ENCODE results near the gene PTPRT. TPM values are rescaled to one million over a fixed set of nuclear protein-coding genes. Genes with fewer than 3 reads are reported as not detected.

Gene PTPRT
- total RNA-seq, 4 donors from 2014 or later, result under 0.01 to 0.64 (median 0.40) TPM

DNA sequence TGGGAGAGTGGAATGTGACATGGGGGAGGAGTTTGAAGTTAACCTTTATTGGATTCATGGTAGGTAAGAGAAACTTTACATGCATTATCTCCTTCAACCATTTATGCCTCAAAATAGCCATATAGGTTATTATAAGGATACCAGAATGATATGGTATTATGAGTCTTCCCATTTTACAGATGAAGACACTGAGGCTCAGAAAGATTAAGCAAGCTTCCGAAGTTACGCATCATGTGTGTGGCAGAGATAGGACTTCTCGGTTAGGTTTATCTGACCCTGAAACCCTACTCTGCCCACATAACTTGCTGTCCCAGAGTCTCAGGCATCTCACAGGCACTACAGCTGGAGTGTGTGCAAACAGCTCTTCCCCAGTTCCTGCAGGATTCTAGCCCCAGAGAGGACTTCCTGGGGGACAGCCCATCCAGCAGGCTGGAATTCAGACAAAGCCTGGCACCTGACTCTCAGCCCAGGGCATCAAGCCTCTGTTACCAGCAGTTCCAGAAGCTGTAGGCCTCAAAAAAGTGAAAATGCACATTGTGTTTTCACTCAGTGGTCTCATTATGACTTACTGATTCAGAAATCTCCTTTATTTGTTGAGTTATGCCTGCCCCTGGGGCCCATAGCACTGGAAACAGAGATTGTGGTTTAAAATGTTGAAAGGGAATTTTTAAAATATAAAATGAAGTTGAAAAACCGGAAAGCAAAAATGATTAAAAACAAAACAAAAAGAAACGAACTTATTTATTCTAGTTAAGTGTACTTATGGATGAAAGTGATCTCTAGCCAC lies 1058.7 kb downstream of the PTPRT start:
- in situ Hi-C loops (cut with MboI; ENCODE audit: low pct_ligation_motif_present in 1 of 4, low pct_unique_long_range_greater_than_20kb in 1 of 4, low sequenced_read_pairs in 3 of 4), result no loop called here
- H3K4me1 ChIP-seq, result no peaks in the 10 kb centered on the region
- TF ChIP-seq POLR2A (IDR thresholded peaks at IDR 0.05), result no peak
- TF ChIP-seq POLR2AphosphoS5 (IDR thresholded peaks at IDR 0.05), result no peak
- TF ChIP-seq, protein P1, sequence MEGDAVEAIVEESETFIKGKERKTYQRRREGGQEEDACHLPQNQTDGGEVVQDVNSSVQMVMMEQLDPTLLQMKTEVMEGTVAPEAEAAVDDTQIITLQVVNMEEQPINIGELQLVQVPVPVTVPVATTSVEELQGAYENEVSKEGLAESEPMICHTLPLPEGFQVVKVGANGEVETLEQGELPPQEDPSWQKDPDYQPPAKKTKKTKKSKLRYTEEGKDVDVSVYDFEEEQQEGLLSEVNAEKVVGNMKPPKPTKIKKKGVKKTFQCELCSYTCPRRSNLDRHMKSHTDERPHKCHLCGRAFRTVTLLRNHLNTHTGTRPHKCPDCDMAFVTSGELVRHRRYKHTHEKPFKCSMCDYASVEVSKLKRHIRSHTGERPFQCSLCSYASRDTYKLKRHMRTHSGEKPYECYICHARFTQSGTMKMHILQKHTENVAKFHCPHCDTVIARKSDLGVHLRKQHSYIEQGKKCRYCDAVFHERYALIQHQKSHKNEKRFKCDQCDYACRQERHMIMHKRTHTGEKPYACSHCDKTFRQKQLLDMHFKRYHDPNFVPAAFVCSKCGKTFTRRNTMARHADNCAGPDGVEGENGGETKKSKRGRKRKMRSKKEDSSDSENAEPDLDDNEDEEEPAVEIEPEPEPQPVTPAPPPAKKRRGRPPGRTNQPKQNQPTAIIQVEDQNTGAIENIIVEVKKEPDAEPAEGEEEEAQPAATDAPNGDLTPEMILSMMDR (IDR thresholded peaks at IDR 0.05), result no peak
- TF ChIP-seq EP300 (IDR thresholded peaks at IDR 0.05; ENCODE audit: low read depth), result no peak
- no peak for DNase-seq
- WGBS, 2 donors (ENCODE audit: low coverage in 1 of 2), result 74 to 76% methylated on average over 5 of the region's 5 CpGs
- H3K36me3 ChIP-seq, result no peaks in the 10 kb centered on the region
- no peaks in the 10 kb centered on the region for H3K27me3 ChIP-seq
- no peak overlapping the region for H3K27ac ChIP-seq
- intact Hi-C loops (cut with DNase I; ENCODE audit: low total_unique reads), result no loop called here
- H3K4me3 ChIP-seq, result no peak overlapping the region
- no peaks in the 10 kb centered on the region for H3K9me3 ChIP-seq

DNA sequence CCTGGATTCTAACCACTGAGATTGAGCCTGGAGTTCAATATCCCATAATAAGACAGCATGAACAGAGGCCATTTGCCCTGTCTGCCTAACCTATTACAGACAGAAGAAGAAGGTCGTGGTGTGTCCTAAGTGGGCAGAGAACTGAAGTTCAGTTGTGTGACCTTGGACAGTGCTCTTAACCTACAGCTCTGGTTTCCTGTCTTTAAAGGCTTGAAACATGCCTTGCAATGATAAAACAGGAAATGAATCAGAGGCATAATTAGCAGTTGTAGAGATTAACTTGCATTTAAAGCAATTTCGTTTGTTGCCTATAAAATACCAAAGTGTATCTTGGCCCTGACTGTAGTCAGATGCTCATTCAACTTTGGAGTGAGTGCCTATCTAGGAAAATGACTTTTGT lies 1064.3 kb downstream of the PTPRT start:
- Histone ChIP-seq H3K4me1 (no peaks in the 10 kb centered on the region), H3K9me3 (no peaks in the 10 kb centered on the region), H3K27me3 (no peaks in the 10 kb centered on the region), H3K27ac (no peak overlapping the region), H3K4me3 (no peak overlapping the region), H3K36me3 (no peaks in the 10 kb centered on the region)
- in situ Hi-C loops (cut with MboI; ENCODE audit: low pct_ligation_motif_present in 1 of 4, low pct_unique_long_range_greater_than_20kb in 1 of 4, low sequenced_read_pairs in 3 of 4) (no loop called here), intact Hi-C loops (cut with DNase I; ENCODE audit: low total_unique reads) (no loop called here)
- TF ChIP-seq POLR2AphosphoS5 (IDR thresholded peaks at IDR 0.05), result no peak
- no peak for TF ChIP-seq EP300 (IDR thresholded peaks at IDR 0.05; ENCODE audit: low read depth)
- no peak for TF ChIP-seq POLR2A (IDR thresholded peaks at IDR 0.05)
- TF ChIP-seq, protein P1 (IDR thresholded peaks at IDR 0.05), result no peak
- 8% methylated on average over 2 of the region's 2 CpGs for WGBS, 2 donors (ENCODE audit: low coverage in 1 of 2)
- no peak for DNase-seq

DNA sequence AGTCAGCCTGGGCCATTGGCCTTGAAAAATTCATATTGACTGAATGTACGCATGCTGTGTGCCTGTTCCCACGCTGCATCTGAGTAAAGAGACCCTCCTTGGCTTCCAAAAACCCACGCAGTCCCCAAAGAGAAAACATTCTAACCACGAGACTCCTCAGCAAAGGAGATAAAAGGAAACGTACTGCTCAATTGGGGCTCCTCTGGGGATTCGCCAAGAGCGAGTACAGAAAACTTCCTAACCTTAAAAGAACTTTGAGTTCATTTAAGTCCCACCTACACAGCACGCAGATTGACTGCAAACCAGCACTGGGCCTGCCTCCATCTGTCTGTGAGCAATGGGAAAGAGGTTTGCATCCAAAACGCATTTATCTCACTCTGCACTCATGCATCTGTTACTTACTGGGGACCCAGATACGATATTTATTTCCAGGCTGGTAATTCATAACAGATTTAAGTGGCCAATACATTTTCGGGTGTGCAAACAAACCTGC lies 1065.7 kb downstream of the PTPRT start:
- intact Hi-C loops (cut with DNase I; ENCODE audit: low total_unique reads), result no loop called here
- Histone ChIP-seq H3K27ac (no peak overlapping the region), H3K9me3 (no peaks in the 10 kb centered on the region), H3K27me3 (no peaks in the 10 kb centered on the region), H3K4me1 (no peaks in the 10 kb centered on the region), H3K4me3 (no peak overlapping the region), H3K36me3 (no peaks in the 10 kb centered on the region)
- in situ Hi-C loops (cut with MboI; ENCODE audit: low pct_ligation_motif_present in 1 of 4, low pct_unique_long_range_greater_than_20kb in 1 of 4, low sequenced_read_pairs in 3 of 4), result no loop called here
- no peak for DNase-seq
- TF ChIP-seq, protein P1 (IDR thresholded peaks at IDR 0.05), result no peak
- TF ChIP-seq EP300 (IDR thresholded peaks at IDR 0.05; ENCODE audit: low read depth), result no peak
- no peak for TF ChIP-seq POLR2A (IDR thresholded peaks at IDR 0.05)
- TF ChIP-seq POLR2AphosphoS5 (IDR thresholded peaks at IDR 0.05), result no peak
- 81% methylated on average over 11 of the region's 11 CpGs; no CpG with 5 or more reads in 1 of the 2 donors for WGBS, 2 donors (ENCODE audit: low coverage in 1 of 2)

DNA sequence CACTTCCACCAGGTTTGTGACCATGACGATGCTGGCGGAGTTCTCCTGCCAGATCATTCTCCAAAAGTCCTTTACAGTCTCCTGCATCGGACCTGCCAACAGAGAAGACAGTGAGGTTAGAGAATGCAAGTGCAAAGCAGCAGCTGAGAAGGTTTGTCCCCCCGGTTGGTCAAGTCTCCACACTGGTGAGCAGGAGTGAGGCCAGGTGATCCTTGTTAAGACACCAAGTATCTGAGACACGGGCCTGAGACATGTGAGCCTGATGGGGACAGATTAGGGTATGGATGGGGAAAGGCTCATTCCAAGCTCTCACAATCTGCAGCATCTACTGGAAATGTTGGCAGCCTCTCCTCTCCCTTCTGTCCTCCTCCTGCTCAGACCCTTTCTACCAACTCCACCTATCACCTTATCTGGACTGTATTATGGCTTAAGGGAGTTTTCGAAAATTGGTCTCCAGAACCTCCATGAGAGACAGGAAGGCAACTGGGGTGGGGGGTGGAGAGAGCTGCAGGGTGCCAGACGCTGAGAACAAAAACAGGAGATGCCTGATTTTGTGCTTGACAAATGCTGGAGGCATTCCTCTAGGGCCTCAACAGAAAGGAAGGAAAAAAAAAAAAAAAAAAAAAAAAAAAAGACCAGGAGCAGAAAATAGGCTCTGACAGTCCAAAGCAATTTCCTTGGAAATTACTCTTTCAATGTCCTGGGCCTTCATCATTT lies 1071.1 kb downstream of the PTPRT start:
- H3K36me3 ChIP-seq, result no peaks in the 10 kb centered on the region
- in situ Hi-C loops (cut with MboI; ENCODE audit: low pct_ligation_motif_present in 1 of 4, low pct_unique_long_range_greater_than_20kb in 1 of 4, low sequenced_read_pairs in 3 of 4), result no loop called here
- no peaks in the 10 kb centered on the region for H3K4me1 ChIP-seq
- 33 to 69% methylated on average over 2 to 7 of the region's 7 CpGs for WGBS, 2 donors (ENCODE audit: low coverage in 1 of 2)
- intact Hi-C loops (cut with DNase I; ENCODE audit: low total_unique reads), result no loop called here
- TF ChIP-seq, protein P1 (IDR thresholded peaks at IDR 0.05), result no peak
- TF ChIP-seq POLR2A (IDR thresholded peaks at IDR 0.05) (no peak), EP300 (IDR thresholded peaks at IDR 0.05; ENCODE audit: low read depth) (no peak), POLR2AphosphoS5 (IDR thresholded peaks at IDR 0.05) (no peak)
- no peak overlapping the region for H3K27ac ChIP-seq
- no peak overlapping the region for H3K4me3 ChIP-seq
- no peak for DNase-seq
- no peaks in the 10 kb centered on the region for H3K27me3 ChIP-seq
- H3K9me3 ChIP-seq, result no peaks in the 10 kb centered on the region

Measured in transverse colon (tissue), 4 donors.